GM18508 (cell line): ENCODE measurements around the gene ZBTB24.

Source experiments
- ATAC-seq: cut with Tn5 transposase; IDR thresholded peaks from one replicate; pipeline ENCODE4 v1.9.1; 2021; ENCODE audit warnings: moderate number of reproducible peaks; ENCODE audit not compliant: insufficient read depth, unreplicated experiment

The ZBTB24 gene

GRCh38 chr6:109434456-109434855, 48.6 kb downstream of the ZBTB24 start:
- ATAC-seq, result no peak

GRCh38 chr6:109429496-109429895, 53.5 kb downstream of the ZBTB24 start:
- no peak for ATAC-seq

GRCh38 chr6:109428889-109429477, 54.0 kb downstream of the ZBTB24 start:
- ATAC-seq, result no peak

GRCh38 chr6:109424946-109425345, 58.1 kb downstream of the ZBTB24 start:
- no peak for ATAC-seq

- no peak for ATAC-seq
Measured at GRCh38 chr6:109421184-109421583, 61.8 kb downstream of the ZBTB24 start.

GRCh38 chr6:109420751-109421150, 62.3 kb downstream of the ZBTB24 start:
- no peak for ATAC-seq

- ATAC-seq, result no peak
Measured at GRCh38 chr6:109417646-109418045, 65.4 kb downstream of the ZBTB24 start.
